ENCODE measurements around the gene FRAT2.

The FRAT2 gene

DNA sequence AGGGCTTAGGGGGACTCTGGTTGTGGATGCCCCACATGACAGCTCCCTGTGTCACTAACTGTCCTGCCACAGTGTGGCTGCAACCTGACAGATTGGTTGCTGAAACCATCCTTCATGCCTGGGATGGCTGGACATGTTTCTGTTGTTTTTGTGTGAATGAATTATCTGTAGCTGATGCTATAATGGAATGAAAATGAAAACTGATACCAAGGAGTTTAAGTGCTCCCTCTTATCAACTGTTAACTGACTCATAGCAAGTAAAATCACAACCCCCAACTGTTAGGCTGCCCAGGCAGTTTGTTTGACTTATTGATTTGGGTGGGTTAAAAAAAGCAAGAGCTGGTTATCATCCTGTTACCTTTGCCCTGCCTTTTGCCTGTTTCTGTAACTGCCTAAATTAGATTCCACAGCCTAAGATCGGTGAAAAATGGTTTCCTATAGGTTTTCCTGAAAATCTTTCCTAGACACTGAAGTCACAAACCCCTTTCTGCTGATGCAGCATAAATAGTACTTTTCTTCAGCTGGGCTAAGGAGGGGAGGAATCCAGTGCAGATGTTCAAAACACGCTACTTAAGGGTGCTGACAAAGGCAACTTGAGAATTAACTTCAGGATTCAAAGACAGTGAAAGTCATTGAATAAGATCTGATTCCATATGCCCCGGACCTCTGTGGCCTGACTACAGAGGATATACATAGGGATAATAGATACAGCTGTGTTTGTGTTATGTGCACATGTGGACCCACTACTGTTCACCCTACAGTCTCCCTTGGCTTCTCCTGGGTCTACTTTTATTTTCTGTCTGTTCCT is 5.7 kb downstream of the FRAT2 start:
- Histone ChIP-seq H3K9me3 (no peaks in the 10 kb centered on the region), H3K27me3 (no peaks in the 10 kb centered on the region), H3K4me2 (no peak overlapping the region), H3K4me3 (no peak overlapping the region), H3K4me1 (peaks cover 43% of the 10 kb centered on the region), H4K20me1 (peaks cover 60% of the 10 kb centered on the region), H3K36me3 (peaks cover 28% of the 10 kb centered on the region), H3K27ac (no peak overlapping the region), H3K9ac (0 out of 2 replicates have a peak overlapping the region, but pooled peaks have one; percentile 6)
- no peak for TF ChIP-seq Cebpa-rat (IDR thresholded peaks at IDR 0.05)

DNA sequence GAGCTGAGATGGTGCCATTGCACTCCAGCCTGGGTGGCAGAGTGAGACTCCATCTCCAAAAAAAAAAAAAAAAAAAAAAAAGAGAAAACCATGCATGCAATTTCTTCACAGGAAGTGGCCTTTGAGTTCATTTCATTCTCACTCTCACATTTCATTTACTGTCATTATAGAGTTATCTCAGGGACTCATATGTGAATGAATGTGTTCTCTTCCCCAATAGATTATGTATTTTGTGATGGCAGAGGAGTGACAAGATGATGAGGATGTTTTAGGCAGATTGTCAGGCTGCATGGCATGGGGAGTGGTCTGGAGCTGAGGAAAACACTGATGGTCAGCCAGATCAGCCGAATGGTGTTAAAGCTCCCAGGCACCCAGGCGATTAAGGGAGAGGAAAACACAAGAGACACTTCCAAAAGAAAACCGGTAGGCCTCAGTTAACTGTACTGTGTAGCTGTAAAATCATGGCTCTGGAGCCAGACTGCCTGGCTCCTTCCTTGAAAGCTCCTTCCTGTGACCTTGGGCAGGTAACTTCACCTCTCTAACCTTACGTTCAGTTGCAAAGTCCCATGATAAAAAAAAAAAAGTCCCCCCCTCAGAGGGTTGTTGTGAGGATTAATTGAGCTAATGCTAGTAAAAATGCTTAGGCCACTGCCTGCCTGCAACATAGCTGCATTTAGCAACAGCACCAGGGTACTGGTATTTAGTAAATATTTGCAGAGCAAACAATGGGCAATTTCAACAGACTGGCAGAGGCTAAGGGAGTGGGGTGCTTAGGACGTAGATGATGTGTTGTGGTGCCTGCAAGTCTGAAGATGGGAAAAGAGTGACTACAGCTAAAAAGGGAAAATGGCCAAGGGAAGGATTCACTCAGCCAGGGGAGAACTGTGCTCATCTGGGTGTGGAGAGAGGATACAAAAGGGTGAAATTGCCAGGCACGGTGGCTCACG is 6.9 kb downstream of the FRAT2 start:
- peaks cover 28% of the 10 kb centered on the region for H3K36me3 ChIP-seq
- no peak overlapping the region for H3K27ac ChIP-seq

DNA sequence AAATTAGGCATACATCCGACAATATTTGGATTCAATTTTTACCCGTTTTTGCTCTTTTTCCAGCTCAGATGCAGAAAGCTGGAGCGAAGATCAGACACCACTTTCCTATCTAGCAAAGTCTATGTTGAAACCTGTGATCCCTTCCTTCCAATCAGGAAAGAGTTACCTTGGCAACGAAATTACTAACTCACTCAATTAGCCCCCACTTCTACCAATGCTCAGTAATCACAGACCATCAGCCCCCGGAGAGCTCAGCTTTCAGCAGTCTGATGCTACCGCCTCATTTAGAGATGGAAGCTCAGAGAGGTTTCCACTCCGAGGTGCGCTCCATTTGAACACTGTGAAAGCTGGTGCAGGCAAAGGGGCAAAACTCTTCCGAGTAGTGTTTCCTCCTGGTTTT is 8.8 kb downstream of the FRAT2 start:
- Histone ChIP-seq H3K4me3 (no peak overlapping the region), H3K4me2 (no peak overlapping the region), H3K36me3 (peaks cover 26% of the 10 kb centered on the region), H3K27ac (no peak overlapping the region), H3K27me3 (peaks cover 15% of the 10 kb centered on the region), H3K9me3 (no peaks in the 10 kb centered on the region), H4K20me1 (peaks cover 41% of the 10 kb centered on the region), H3K4me1 (peaks cover 45% of the 10 kb centered on the region), H3K9ac (no peak overlapping the region)
- TF ChIP-seq Cebpa-rat (IDR thresholded peaks at IDR 0.05) = no peak

More for the DNA sequence above, 6.9 kb downstream of the FRAT2 start:
- no peaks in the 10 kb centered on the region for H3K27me3 ChIP-seq
- peaks cover 45% of the 10 kb centered on the region for H3K4me1 ChIP-seq
- H3K4me2 ChIP-seq = no peak overlapping the region
- H3K4me3 ChIP-seq = no peak overlapping the region
- H3K9me3 ChIP-seq = no peaks in the 10 kb centered on the region
- peaks cover 48% of the 10 kb centered on the region for H4K20me1 ChIP-seq
- no peak for TF ChIP-seq Cebpa-rat (IDR thresholded peaks at IDR 0.05)
- H3K9ac ChIP-seq = no peak overlapping the region

DNA sequence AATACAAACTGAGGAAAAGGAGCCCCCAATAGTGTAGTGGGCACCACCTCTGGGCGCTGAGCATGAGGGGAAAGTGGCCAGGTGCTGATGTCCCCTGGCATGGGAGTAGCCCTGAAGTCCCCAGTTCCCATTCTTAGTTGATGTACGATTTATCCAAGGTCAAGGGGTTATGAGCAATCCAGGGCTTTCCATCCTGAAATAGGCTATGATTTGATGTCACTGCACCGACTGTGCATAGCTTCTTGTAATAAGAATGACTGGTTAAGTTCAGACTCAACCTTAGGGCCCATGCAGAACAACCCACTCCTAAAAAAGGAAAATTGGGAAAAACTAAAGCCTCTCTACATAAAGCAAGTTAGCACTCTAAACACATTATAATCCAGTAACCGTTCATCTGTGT is 11.0 kb downstream of the FRAT2 start:
- H3K4me2 ChIP-seq = 0 out of 2 replicates have a peak overlapping the region, but pooled peaks have one; percentile 100
- no peaks in the 10 kb centered on the region for H3K9me3 ChIP-seq
- peaks cover 20% of the 10 kb centered on the region for H4K20me1 ChIP-seq
- no peak overlapping the region for H3K9ac ChIP-seq
- H3K4me1 ChIP-seq = peaks cover 36% of the 10 kb centered on the region
- no peak for TF ChIP-seq Cebpa-rat (IDR thresholded peaks at IDR 0.05)
- H3K4me3 ChIP-seq = no peak overlapping the region
- peaks cover 19% of the 10 kb centered on the region for H3K27me3 ChIP-seq
- H3K27ac ChIP-seq = no peak overlapping the region
- H3K36me3 ChIP-seq = peaks cover 4% of the 10 kb centered on the region

DNA sequence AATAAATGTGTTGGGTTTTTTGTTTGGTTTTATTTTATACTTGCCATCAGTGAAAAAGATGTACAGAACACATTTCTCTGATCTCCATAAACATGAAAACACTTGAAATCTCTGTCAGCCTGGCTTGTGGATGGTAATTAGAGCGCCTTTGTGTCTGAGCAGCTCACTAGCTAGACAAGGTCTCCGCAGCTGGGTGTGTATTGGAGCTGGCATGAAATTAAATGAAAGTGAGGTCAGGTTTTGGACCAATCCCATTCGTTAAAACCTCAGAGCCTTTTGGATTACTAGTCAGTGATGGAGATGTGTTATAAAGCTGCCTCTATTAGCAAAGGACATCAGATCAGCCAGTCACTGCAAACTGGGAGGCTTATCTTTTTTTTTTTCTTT is 12.7 kb downstream of the FRAT2 start:
- H3K4me2 ChIP-seq = peak overlapping the region; percentile 100
- H3K9ac ChIP-seq = peak overlapping the region; percentile 100; the same call in 1 of the 2 replicates
- H3K4me3 ChIP-seq = peak overlapping the region; percentile 87
- H4K20me1 ChIP-seq = peaks cover 12% of the 10 kb centered on the region; the same call in 1 of the 2 replicates
- H3K9me3 ChIP-seq = no peaks in the 10 kb centered on the region
- TF ChIP-seq Cebpa-rat (IDR thresholded peaks at IDR 0.05) = no peak
- peak overlapping the region; percentile 100 for H3K27ac ChIP-seq
- peaks cover 46% of the 10 kb centered on the region for H3K4me1 ChIP-seq
- H3K36me3 ChIP-seq = no peaks in the 10 kb centered on the region
- H3K27me3 ChIP-seq = peaks cover 19% of the 10 kb centered on the region

DNA sequence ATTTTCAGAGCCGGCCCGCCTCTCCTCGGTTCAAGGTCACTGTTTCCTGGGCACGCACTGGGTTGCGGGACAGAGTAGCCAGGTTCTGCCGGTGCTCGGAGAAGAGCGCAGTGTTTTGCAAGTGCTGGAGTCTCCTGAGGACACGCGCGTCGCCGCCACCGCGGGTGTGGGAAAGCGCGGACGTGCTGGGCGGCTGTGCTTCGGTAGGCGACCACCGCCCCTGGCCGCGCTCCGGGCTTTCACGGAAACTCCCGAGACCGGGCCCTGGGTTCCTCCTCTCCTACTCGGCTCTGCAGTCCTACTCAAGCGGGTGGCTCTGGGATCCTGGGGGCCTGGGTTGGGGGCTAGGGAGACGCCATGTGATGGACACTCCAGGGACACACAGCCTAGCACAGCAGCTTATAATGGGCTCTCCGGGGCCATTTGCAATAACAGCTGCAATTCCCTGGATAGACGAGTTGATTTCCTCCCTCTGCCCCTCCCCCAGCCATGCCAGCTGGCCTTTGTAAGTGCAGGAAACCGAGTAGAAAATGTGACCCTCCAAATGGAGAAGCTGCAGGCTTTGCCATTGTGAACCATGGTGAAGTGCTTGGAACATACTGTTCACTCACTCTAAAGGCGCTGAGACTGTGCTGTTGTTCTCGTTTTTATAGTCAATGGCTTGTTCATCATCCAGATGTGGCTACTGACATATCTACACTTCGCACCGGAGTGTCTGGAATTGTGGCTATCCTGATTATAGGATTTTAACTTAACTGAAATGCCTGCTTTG is 13.3 kb downstream of the FRAT2 start:
- peak overlapping the region; percentile 100 for H3K4me2 ChIP-seq
- peak overlapping the region; percentile 87 for H3K4me3 ChIP-seq
- peak overlapping the region; percentile 100 for H3K27ac ChIP-seq

DNA sequence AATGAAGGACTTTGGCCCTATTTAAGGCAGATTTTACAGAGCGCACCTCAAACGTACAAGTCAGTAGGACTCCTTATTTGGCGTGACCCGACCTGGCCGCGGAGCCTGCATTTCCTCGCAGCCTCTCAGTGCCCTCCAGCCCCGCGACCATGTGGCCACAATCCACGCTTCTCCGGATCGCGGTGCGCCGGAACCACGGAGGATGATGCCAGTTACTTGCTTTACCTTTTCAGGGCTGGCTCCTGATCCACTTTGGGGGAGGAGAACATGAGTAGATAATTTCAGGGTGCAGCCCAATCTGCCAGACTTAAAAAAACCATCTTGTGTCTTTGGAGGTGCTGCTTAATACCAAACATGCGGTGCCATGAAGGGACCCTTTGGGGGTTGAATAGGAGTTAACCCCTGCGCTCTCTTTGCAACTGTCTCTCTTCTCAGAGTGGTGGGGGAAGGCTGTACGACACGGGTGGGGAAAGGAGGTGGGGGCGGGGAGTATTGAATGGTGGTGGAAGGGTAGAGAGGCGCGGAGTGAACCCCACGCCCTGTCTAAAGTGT is 14.0 kb downstream of the FRAT2 start:
- no peaks in the 10 kb centered on the region for H3K9me3 ChIP-seq
- H4K20me1 ChIP-seq = peaks cover 12% of the 10 kb centered on the region; the same call in 1 of the 2 replicates
- TF ChIP-seq Cebpa-rat (IDR thresholded peaks at IDR 0.05) = no peak
- peak overlapping the region; percentile 100 for H3K9ac ChIP-seq
- no peaks in the 10 kb centered on the region for H3K36me3 ChIP-seq
- H3K4me1 ChIP-seq = peaks cover 46% of the 10 kb centered on the region
- H3K27ac ChIP-seq = peak overlapping the region; percentile 100
- H3K4me3 ChIP-seq = peak overlapping the region; percentile 87
- H3K4me2 ChIP-seq = peak overlapping the region; percentile 100
- H3K27me3 ChIP-seq = peaks cover 19% of the 10 kb centered on the region

More for the DNA sequence above, 13.3 kb downstream of the FRAT2 start:
- TF ChIP-seq Cebpa-rat (IDR thresholded peaks at IDR 0.05) = no peak
- peaks cover 19% of the 10 kb centered on the region for H3K27me3 ChIP-seq
- H3K4me1 ChIP-seq = peaks cover 46% of the 10 kb centered on the region
- no peaks in the 10 kb centered on the region for H3K9me3 ChIP-seq
- H3K36me3 ChIP-seq = no peaks in the 10 kb centered on the region
- peak overlapping the region; percentile 100 for H3K9ac ChIP-seq
- peaks cover 12% of the 10 kb centered on the region; the same call in 1 of the 2 replicates for H4K20me1 ChIP-seq

DNA sequence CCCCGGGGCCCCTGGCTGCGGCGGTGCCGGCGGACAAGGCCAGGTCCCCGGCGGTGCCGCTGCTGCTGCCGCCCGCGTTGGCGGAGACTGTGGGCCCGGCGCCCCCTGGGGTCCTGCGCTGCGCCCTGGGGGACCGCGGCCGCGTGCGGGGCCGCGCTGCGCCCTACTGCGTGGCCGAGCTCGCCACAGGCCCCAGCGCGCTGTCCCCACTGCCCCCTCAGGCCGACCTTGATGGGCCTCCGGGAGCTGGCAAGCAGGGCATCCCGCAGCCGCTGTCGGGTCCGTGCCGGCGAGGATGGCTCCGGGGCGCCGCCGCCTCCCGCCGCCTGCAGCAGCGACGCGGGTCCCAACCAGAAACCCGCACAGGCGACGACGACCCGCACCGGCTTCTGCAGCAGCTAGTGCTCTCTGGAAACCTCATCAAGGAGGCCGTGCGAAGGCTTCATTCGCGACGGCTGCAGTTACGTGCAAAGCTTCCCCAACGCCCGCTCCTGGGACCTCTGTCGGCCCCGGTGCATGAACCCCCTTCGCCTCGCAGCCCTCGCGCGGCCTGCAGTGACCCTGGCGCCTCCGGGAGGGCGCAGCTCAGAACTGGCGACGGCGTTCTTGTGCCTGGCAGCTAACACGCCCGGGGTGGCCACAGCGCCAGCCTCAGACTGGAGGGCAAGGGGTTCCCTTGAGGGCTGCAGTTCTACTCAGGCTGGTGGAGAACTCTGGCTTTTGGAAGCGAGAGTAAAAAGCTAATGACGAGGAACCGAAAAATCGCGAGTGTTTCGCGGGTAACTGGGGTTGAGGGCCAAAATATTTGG is 14.7 kb downstream of the FRAT2 start:
- H3K27me3 ChIP-seq = peaks cover 19% of the 10 kb centered on the region
- peaks cover 12% of the 10 kb centered on the region; the same call in 1 of the 2 replicates for H4K20me1 ChIP-seq
- peak overlapping the region; percentile 100 for H3K4me2 ChIP-seq
- peak overlapping the region; percentile 100 for H3K27ac ChIP-seq
- TF ChIP-seq Cebpa-rat (IDR thresholded peaks at IDR 0.05) = no peak
- peaks cover 46% of the 10 kb centered on the region for H3K4me1 ChIP-seq
- H3K4me3 ChIP-seq = peak overlapping the region; percentile 87
- H3K9ac ChIP-seq = peak overlapping the region; percentile 100
- no peaks in the 10 kb centered on the region for H3K9me3 ChIP-seq
- H3K36me3 ChIP-seq = no peaks in the 10 kb centered on the region
